A673 (cell line): ENCODE data around the gene SEMA3E. TPM values are rescaled to one million over a fixed set of nuclear protein-coding genes. Genes with fewer than 3 reads are reported as not detected.

Source experiments
- BruUV-seq: library from RNA; stranded (reverse); fragments of 400-500 nt; replicated peaks from 2 replicates; lab custom pipeline; 2021; lab: Mats Ljungman, UMichigan
- CTCF ChIA-PET: fragments of 300-600 bp; sonication (Branson Sonifier 250); formaldehyde crosslinking; loops from one replicate; lab custom pipeline; 2022; ENCODE audit warnings: antibody characterized with exemption; lab: Charles Lee
- POLR2A ChIA-PET: fragments of 300-600 bp; sonication (Branson Sonifier 250); formaldehyde crosslinking; loops from one replicate; lab custom pipeline; 2022; ENCODE audit warnings: antibody characterized with exemption; ENCODE audit not compliant: low non-redundant PET; lab: Charles Lee
- DNase-seq: peaks from one replicate; pipeline ENCODE4 v3.0.0-alpha.2; 2015; ENCODE audit warnings: low spot score
- H3K27ac ChIP-seq: fragments of 200-600 bp; sonication (generic); 2 replicates; pipeline ENCODE4 v1.5.1; 2016; ENCODE audit warnings: mixed run types, low read depth, mild to moderate bottlenecking, mixed read lengths, antibody characterized with exemption, low read length; ENCODE audit not compliant: poor library complexity, severe bottlenecking
- H3K27me3 ChIP-seq: fragments of 200-600 bp; sonication (generic); replicated peaks from 2 replicates; pipeline ENCODE4 v1.6.1; 2017; ENCODE audit warnings: mixed run types, low read depth, mild to moderate bottlenecking, mixed read lengths, antibody characterized with exemption, low read length; ENCODE audit not compliant: insufficient read depth, poor library complexity
- H3K36me3 ChIP-seq: fragments of 200-600 bp; sonication (generic); 2 replicates; pipeline ENCODE4 v1.6.1; 2016; ENCODE audit warnings: mixed run types, mild to moderate bottlenecking, mixed read lengths, antibody characterized with exemption, low read length; ENCODE audit not compliant: insufficient read depth, poor library complexity, severe bottlenecking
- H3K4me1 ChIP-seq: fragments of 200-600 bp; sonication (generic); 2 replicates; pipeline ENCODE4 v1.6.1; 2017; ENCODE audit warnings: mixed run types, mild to moderate bottlenecking, mixed read lengths, antibody characterized with exemption, low read length; ENCODE audit not compliant: insufficient read depth, poor library complexity, severe bottlenecking
- H3K4me3 ChIP-seq: fragments of 200-600 bp; sonication (generic); 2 replicates; pipeline ENCODE4 v1.5.1; 2016; ENCODE audit warnings: low read depth, mixed run types, mild to moderate bottlenecking, mixed read lengths, low read length; ENCODE audit not compliant: poor library complexity, severe bottlenecking
- H3K9me3 ChIP-seq: fragments of 200-600 bp; sonication (generic); 2 replicates; pipeline ENCODE4 v1.6.1; 2016; ENCODE audit warnings: mixed run types, low read depth, mild to moderate bottlenecking, mixed read lengths, antibody characterized with exemption, low read length; ENCODE audit not compliant: poor library complexity, severe bottlenecking
- CTCF ChIP-seq: fragments of 300-800, 200-600 bp; sonication (generic); conservative IDR thresholded peaks from 2 replicates; pipeline ENCODE4 v1.5.1; 2017; ENCODE audit warnings: low read depth, mild to moderate bottlenecking, antibody characterized with exemption, low read length, moderate library complexity, mixed read lengths
- EZH2 ChIP-seq: fragments of 200-600 bp; sonication (generic); IDR thresholded peaks from 2 replicates; pipeline ENCODE4 v1.6.1; 2017; ENCODE audit warnings: borderline replicate concordance, low read depth, mild to moderate bottlenecking, mixed read lengths, antibody characterized with exemption, low read length; ENCODE audit not compliant: poor library complexity, severe bottlenecking
- intact Hi-C: fragments of 100-400 bp; cut with micrococcal nuclease; formaldehyde crosslinking; loops from one replicate; pipeline ENCODE4 v1.10.0; 2022; ENCODE audit not compliant: unreplicated experiment
- total RNA-seq: library from RNA; stranded (reverse); gene quantifications from 2 replicates; pipeline ENCODE4 v1.2.3, GENCODE V29; 2021

Gene SEMA3E
- total RNA-seq, 1 experiment from 2014 or later = not detected

GRCh38 chr7:83484266-83484665 lies 164.7 kb downstream of the SEMA3E start:
- DNase-seq = no peak
- intact Hi-C loops = no loop called here
- H3K9me3 ChIP-seq = no peaks in the 10 kb centered on the region
- no peaks in the 10 kb centered on the region for H3K4me1 ChIP-seq
- POLR2A ChIA-PET = no interaction called here
- no peak for TF ChIP-seq CTCF
- no peaks in the 10 kb centered on the region for H3K36me3 ChIP-seq
- H3K27ac ChIP-seq = no peak overlapping the region
- CTCF ChIA-PET = no interaction called here
- BruUV-seq = no TSS peak
- H3K27me3 ChIP-seq = peaks cover 59% of the 10 kb centered on the region
- no peak overlapping the region for H3K4me3 ChIP-seq

- no peak for DNase-seq
- ChIA-PET POLR2A (no interaction called here), CTCF (no interaction called here)
- peaks cover 29% of the 10 kb centered on the region for H3K27me3 ChIP-seq
- TF ChIP-seq CTCF (no peak), EZH2 (no peak)
- H3K27ac ChIP-seq = no peak overlapping the region
- intact Hi-C loops = no loop called here
- H3K4me1 ChIP-seq = no peaks in the 10 kb centered on the region
- H3K4me3 ChIP-seq = no peak overlapping the region
- H3K9me3 ChIP-seq = no peaks in the 10 kb centered on the region
- no peaks in the 10 kb centered on the region for H3K36me3 ChIP-seq
- no TSS peak for BruUV-seq
These were observed 170.3 kb downstream of the SEMA3E start for GRCh38 chr7:83478616-83479015.

GRCh38 chr7:83476511-83477050 lies 172.4 kb downstream of the SEMA3E start:
- Histone ChIP-seq H3K4me3 (no peak overlapping the region), H3K36me3 (no peaks in the 10 kb centered on the region), H3K27ac (no peak overlapping the region), H3K4me1 (no peaks in the 10 kb centered on the region), H3K9me3 (no peaks in the 10 kb centered on the region), H3K27me3 (peaks cover 20% of the 10 kb centered on the region)
- no peak for DNase-seq
- ChIA-PET CTCF (no interaction called here), POLR2A (no interaction called here)
- TF ChIP-seq EZH2 = no peak
- no peak for TF ChIP-seq CTCF
- BruUV-seq = no TSS peak
- intact Hi-C loops = no loop called here
